B cell (primary cell): ENCODE measurements around the gene GEMIN4. TPM values are rescaled to one million over a fixed set of nuclear protein-coding genes. Genes with fewer than 3 reads are reported as not detected.

Experiments used
- ATAC-seq: fragments of 200-7000 bp; cut with Tn5 transposase; one replicate; pipeline ENCODE4 v1.10.0; 2021; ENCODE audit warnings: low read depth, mild to moderate bottlenecking, moderate number of reproducible peaks, moderate library complexity
- CTCF ChIA-PET: fragments of 350-600 bp; sonication (Branson Sonifier 250); formaldehyde crosslinking; loops from one replicate; lab custom pipeline; 2021; ENCODE audit warnings: antibody characterized with exemption, inconsistent platforms; lab: Charles Lee
- POLR2A ChIA-PET: fragments of 350-600 bp; sonication (Branson Sonifier 250); formaldehyde crosslinking; loops from one replicate; lab custom pipeline; 2021; ENCODE audit warnings: antibody characterized with exemption; lab: Charles Lee
- DNase-seq: peaks from one replicate; pipeline ENCODE4 v3.0.0; 2013
- H2AFZ ChIP-seq: 2 replicates; pipeline ENCODE4 v1.6.1; 2012; ENCODE audit warnings: mild to moderate bottlenecking, low read depth, low read length; ENCODE audit not compliant: insufficient read depth, poor library complexity, severe bottlenecking
- H3K27ac ChIP-seq, 2 donors: 1 replicate in 1 of 2; 2 replicates in 1 of 2; pipeline ENCODE4 v1.5.1; 2012 to 2013; ENCODE audit warnings: low read length in 2 of 2, mild to moderate bottlenecking in 2 of 2, moderate library complexity in 1 of 2
- H3K27me3 ChIP-seq, 4 experiments: fragments of 200-600 bp in 1 of 4; sonication (generic) in 1 of 4; replicated peaks in 1 of 4; 1 replicate in 2 of 4; 2 replicates in 2 of 4; pipeline versions ENCODE4 v1.6.1 to v1.7.0; 2013 to 2016; ENCODE audit warnings: low read length in 3 of 4, mild to moderate bottlenecking in 2 of 4, mixed read lengths in 1 of 4, moderate library complexity in 1 of 4; ENCODE audit not compliant: insufficient read depth in 4 of 4, control insufficient read depth in 3 of 4; ENCODE audit errors: control extremely low read depth in 1 of 4
- H3K36me3 ChIP-seq, 2 experiments: replicated peaks in 1 of 2; 1 replicate in 1 of 2; 2 replicates in 1 of 2; pipeline versions ENCODE4 v1.6.1 to v1.7.1; 2013; ENCODE audit warnings: low read length in 1 of 2; ENCODE audit not compliant: insufficient read depth in 2 of 2, control insufficient read depth in 1 of 2; ENCODE audit errors: control extremely low read depth in 1 of 2, extremely low read depth in 1 of 2
- H3K4me1 ChIP-seq, 2 donors: fragments of 200-600 bp in 1 of 2; sonication (generic) in 1 of 2; 1 replicate in 1 of 2; 2 replicates in 1 of 2; pipeline versions ENCODE4 v1.5.1 to v1.6.1; 2013 to 2017; ENCODE audit warnings: low read length in 2 of 2; ENCODE audit not compliant: control insufficient read depth in 2 of 2, insufficient read depth in 2 of 2
- H3K4me2 ChIP-seq: replicated peaks from 2 replicates; pipeline ENCODE3; 2012; ENCODE audit warnings: mild to moderate bottlenecking, low read depth, low read length; ENCODE audit not compliant: poor library complexity, severe bottlenecking
- H3K4me3 ChIP-seq, 5 experiments: fragments of 200-600 bp in 1 of 5; sonication (generic) in 1 of 5; 1 replicate in 3 of 5; 2 replicates in 2 of 5; pipeline versions ENCODE4 v1.5.1 to v1.7.0; 2011 to 2016; ENCODE audit warnings: low read length in 4 of 5, mild to moderate bottlenecking in 4 of 5, low read depth in 2 of 5, control low read depth in 1 of 5, moderate library complexity in 1 of 5; ENCODE audit not compliant: insufficient read depth in 1 of 5; ENCODE audit errors: control extremely low read depth in 1 of 5, extremely low read depth in 1 of 5
- H3K79me2 ChIP-seq: fragments of 200-600 bp; sonication (generic); one replicate; pipeline ENCODE4 v1.6.0; 2016; ENCODE audit warnings: low read length; ENCODE audit not compliant: control insufficient read depth, insufficient read depth
- H3K9ac ChIP-seq: fragments of 200-600 bp; sonication (generic); 2 replicates; pipeline ENCODE4 v1.6.1; 2017; ENCODE audit warnings: mild to moderate bottlenecking, low read length, moderate library complexity
- H3K9me3 ChIP-seq, 3 donors: one replicate each; pipeline versions ENCODE4 v1.6.1 to v1.7.1; 2013; ENCODE audit warnings: low read length in 2 of 3; ENCODE audit not compliant: control insufficient read depth in 2 of 3, insufficient read depth in 1 of 3; ENCODE audit errors: control extremely low read depth in 1 of 3
- H4K20me1 ChIP-seq: 2 replicates; pipeline ENCODE4 v1.6.0; 2012; ENCODE audit warnings: mild to moderate bottlenecking, low read length; ENCODE audit not compliant: insufficient read depth, control insufficient read depth, poor library complexity, severe bottlenecking
- H3K27ac Mint-ChIP-seq: one replicate; pipeline ENCODE4 v1.8.0; 2021; ENCODE audit warnings: mixed read lengths
- H3K27me3 Mint-ChIP-seq: one replicate; pipeline ENCODE4 v1.8.0; 2021; ENCODE audit warnings: mixed read lengths
- H3K4me1 Mint-ChIP-seq: one replicate; pipeline ENCODE4 v1.8.0; 2021; ENCODE audit warnings: mixed read lengths
- H3K4me3 Mint-ChIP-seq: one replicate; pipeline ENCODE4 v1.8.0; 2021; ENCODE audit warnings: mixed read lengths
- H3K9me3 Mint-ChIP-seq: one replicate; pipeline ENCODE4 v1.8.0; 2022; ENCODE audit warnings: mixed read lengths; ENCODE audit not compliant: insufficient read depth
- EZH2 ChIP-seq: IDR thresholded peaks from 2 replicates; pipeline ENCODE4 v1.6.1; 2012; ENCODE audit warnings: borderline replicate concordance, low read depth, mild to moderate bottlenecking, moderate library complexity, low read length; ENCODE audit not compliant: insufficient read depth, poor library complexity, severe bottlenecking
- WGBS: methylation state at CpG from one replicate; pipeline ENCODE4 v1.1.5; 2013; ENCODE audit warnings: missing lambda C conversion rate; ENCODE audit not compliant: insufficient coverage; 5-methylcytosine and 5-hydroxymethylcytosine counted together
- intact Hi-C: fragments of 100-400 bp; cut with micrococcal nuclease; formaldehyde crosslinking; loops from one replicate; pipeline ENCODE4 v1.10.0; 2022
- polyA plus RNA-seq: library from polyadenylated mRNA; depleted of rRNA; stranded (reverse); fragments of >200 nt; gene quantifications from 2 replicates; pipeline ENCODE4 v1.2.3, GENCODE V29; 2012
- total RNA-seq, 2 donors: library from RNA; stranded (reverse); fragments of 120-200 nt in 1 of 2; gene quantifications; 1 replicate in 1 of 2; 2 replicates in 1 of 2; pipeline versions ENCODE4 v1.2.3 to v1.2.4, GENCODE V29; 2013 to 2022
- TF ChIP-seq, protein P1 (sequence below): fragments of 200-600 bp; IDR thresholded peaks from one replicate; pipeline ENCODE4 v1.8.0; 2022; ENCODE audit warnings: antibody characterized with exemption, mild to moderate bottlenecking

The GEMIN4 gene
- total and polyA plus RNA-seq, 2 donors (not counting 1 experiment from before 2014, with no cell fraction given) = 25.6 to 26.1 TPM

DNA sequence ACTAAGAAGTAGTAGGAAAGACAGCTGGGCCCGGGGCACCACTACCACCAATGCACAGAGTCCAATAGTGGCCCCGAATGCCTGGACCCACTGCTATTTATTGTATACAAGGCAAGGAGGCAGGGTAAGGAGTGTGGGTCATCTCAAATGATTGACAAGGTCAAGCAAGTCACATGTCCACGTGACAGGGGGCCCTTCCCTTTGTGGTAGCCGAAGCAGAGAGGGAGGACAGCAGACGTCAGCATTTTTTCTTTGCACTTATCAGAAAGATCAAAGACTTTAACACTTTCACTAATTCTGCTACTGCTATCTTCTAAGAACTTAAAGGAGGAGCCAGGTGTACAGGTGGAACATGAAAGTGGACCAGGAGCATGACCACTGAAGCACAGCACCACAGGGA, 43.9 kb downstream of the GEMIN4 start:
- Mint-ChIP-seq H3K4me3 (no peak overlapping the region), H3K27me3 (no peaks in the 10 kb centered on the region), H3K4me1 (peaks cover 8% of the 10 kb centered on the region), H3K9me3 (no peaks in the 10 kb centered on the region), H3K27ac (no peak overlapping the region)
- Histone ChIP-seq H2AFZ (no peak overlapping the region), H3K27me3 (no peaks in the 10 kb centered on the region), H3K4me3 (no peak overlapping the region), H3K79me2 (peaks cover 65% of the 10 kb centered on the region), H3K27ac (no peak overlapping the region), H3K36me3 (peaks cover 6 to 23% of the 10 kb centered on the region in 2 experiments), H3K9me3 (no peaks in the 10 kb centered on the region), H4K20me1 (peaks cover 7% of the 10 kb centered on the region), H3K9ac (no peak overlapping the region), H3K4me2 (no peak overlapping the region), H3K4me1 (peaks cover 0 to 1% of the 10 kb centered on the region in 2 donors)
- intact Hi-C loops = no loop called here
- WGBS = 100% methylated on average over 2 of the region's 5 CpGs
- ChIA-PET POLR2A (no interaction called here), CTCF (interaction anchor here (2.0 kb wide), 1 partner anchor 9 kb away, joined by 5 read pairs; no protein-coding TSS in a partner anchor)
- TF ChIP-seq, protein P1, sequence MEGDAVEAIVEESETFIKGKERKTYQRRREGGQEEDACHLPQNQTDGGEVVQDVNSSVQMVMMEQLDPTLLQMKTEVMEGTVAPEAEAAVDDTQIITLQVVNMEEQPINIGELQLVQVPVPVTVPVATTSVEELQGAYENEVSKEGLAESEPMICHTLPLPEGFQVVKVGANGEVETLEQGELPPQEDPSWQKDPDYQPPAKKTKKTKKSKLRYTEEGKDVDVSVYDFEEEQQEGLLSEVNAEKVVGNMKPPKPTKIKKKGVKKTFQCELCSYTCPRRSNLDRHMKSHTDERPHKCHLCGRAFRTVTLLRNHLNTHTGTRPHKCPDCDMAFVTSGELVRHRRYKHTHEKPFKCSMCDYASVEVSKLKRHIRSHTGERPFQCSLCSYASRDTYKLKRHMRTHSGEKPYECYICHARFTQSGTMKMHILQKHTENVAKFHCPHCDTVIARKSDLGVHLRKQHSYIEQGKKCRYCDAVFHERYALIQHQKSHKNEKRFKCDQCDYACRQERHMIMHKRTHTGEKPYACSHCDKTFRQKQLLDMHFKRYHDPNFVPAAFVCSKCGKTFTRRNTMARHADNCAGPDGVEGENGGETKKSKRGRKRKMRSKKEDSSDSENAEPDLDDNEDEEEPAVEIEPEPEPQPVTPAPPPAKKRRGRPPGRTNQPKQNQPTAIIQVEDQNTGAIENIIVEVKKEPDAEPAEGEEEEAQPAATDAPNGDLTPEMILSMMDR = no peak
- no peak for TF ChIP-seq EZH2
- DNase-seq (no peak), ATAC-seq (no peak)

DNA sequence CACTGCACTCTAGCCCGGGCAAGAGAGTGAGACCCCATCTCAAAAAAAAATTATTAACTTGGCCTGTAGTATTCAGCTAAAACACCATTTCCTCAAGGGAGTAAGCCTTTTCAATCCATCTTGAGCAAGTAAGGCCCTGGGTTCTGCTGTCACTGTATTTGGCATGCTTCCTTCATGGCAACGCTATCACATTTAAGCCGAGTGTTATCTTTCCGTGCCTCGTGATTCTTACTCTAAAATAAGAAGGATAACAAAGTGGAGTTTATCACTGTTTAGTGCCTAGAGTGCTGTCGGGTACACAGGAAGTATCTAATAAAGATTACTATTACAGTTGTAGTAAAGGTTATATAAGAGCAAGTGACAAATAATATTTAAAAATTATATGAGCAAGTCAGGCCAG, 46.2 kb downstream of the GEMIN4 start:
- no peaks in the 10 kb centered on the region for H3K9me3 Mint-ChIP-seq
- Histone ChIP-seq H3K9me3 (no peaks in the 10 kb centered on the region), H3K36me3 (peaks cover 6 to 25% of the 10 kb centered on the region in 2 experiments), H3K27ac (no peak overlapping the region), H3K4me3 (no peak overlapping the region), H4K20me1 (peaks cover 7% of the 10 kb centered on the region), H3K4me1 (no peaks in the 10 kb centered on the region), H3K79me2 (peaks cover 44% of the 10 kb centered on the region), H3K27me3 (no peaks in the 10 kb centered on the region), H2AFZ (no peak overlapping the region), H3K9ac (no peak overlapping the region), H3K4me2 (no peak overlapping the region)
- no peak overlapping the region for H3K27ac Mint-ChIP-seq
- H3K4me3 Mint-ChIP-seq = no peak overlapping the region
- DNase-seq (no peak), ATAC-seq (no peak)
- no peaks in the 10 kb centered on the region for H3K27me3 Mint-ChIP-seq
- CTCF ChIA-PET = interaction anchor here (1.6 to 3.8 kb wide), 2 partner anchors 275 to 294 kb away, joined by 5 to 17 read pairs; a partner anchor contains a TSS
- POLR2A ChIA-PET = interaction anchor here (0.5 kb wide), 1 partner anchor 294 kb away, joined by 4 read pairs; no protein-coding TSS in a partner anchor
- intact Hi-C loops = no loop called here
- TF ChIP-seq, protein P1 = no peak
- no peak for TF ChIP-seq EZH2
- H3K4me1 Mint-ChIP-seq = no peaks in the 10 kb centered on the region
- 100% methylated on average over 1 of the region's 6 CpGs for WGBS
